ENCODE measurements around the gene CERS6. TPM values are rescaled to one million over a fixed set of nuclear protein-coding genes. Genes with fewer than 3 reads are reported as not detected.

CERS6 gene
- total RNA-seq, 1 donor from 2014 or later = 11.3 TPM

DNA sequence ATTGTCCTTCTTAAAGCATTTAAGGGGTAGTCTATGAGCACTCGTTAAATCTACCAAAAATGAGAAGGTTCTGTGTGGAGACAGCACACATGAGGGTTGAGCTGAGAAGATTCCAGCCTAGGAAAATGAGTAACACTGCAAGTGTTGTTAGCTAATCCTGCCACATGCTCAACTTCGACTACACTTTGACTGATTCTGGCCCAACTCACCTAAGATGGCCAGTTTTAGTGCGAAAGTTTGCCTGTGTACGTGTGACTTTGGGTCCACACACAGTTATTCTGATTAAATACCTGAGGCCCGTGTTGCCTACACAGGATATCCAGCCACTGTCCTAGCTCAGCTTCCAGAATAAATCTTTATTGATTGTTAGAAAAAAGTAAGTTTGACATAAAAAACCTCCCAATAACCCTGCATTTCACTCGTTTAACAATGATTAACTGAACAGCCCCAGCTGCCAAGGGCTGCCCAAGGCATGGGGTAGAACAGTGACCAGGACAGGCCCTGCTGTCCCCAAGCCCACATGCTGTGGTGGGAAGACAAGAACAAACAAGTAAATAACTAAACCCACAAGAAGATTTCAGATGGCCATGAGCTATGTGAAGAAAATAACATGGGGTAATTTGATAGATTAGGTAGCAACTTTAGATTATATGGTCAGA is 14.7 kb upstream of the CERS6 start:
- ATAC-seq (peak; percentile 83), DNase-seq (ENCODE audit: low spot score) (peak; percentile 52)

DNA sequence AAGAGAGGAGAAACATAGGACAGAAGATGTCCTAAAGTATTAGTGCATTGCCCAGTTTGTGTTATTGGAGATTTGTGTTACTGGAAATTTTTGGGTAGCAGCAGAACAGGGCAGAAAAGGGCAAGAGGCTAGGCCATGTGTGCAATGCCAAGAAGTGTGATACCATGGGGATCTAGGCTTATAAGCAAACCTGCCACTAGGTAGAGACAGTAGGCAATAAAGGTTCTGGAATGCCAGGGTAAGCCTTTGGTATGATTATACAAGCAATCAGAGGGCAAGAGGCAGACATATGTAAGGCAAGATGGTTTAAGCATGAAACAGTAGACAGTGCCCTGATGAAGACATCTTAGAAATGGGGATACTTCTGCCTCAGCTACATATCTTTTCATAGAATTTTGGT is 12.3 kb upstream of the CERS6 start:
- DNase-seq (ENCODE audit: low spot score) = no peak
- ATAC-seq = peak; percentile 66

DNA sequence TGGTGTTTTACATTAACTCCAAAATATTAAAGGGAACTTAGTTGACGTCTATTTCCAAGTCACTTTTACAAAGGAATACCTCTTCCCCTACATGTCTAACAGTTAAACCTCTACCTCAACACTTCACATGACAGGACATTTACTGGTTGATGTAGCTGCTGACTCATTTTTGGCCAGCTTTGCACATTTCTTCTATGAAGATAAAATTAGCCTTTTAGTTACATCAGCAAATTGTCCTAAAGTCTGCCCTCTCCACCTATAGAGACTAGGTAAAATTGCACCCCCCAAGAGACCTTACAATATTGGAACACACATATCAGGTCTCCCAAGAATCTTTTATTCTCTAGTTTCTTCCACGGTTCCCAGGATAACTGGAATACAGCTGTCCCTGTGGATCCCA is 10.1 kb upstream of the CERS6 start:
- no peak for DNase-seq (ENCODE audit: low spot score)
- ATAC-seq = no peak

DNA sequence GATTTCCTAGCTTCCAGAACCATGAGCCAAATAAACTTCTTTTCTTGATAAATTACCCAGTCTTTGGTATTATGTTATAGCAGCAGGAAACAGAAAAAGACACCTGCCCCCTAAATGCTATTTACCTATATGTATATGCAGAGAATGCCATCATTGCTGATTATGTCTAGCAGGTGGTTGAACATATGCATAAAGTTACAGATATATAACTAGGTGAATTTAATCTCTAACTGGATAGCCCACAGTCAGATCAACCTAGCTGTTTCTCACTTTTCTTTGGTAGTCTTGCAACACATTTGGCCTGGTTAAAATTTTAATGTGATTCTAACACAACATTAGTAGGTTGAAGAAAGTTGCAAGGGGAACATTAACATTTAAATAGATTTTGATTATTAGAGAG is 7.1 kb upstream of the CERS6 start:
- DNase-seq (ENCODE audit: low spot score) (no peak), ATAC-seq (no peak)

DNA sequence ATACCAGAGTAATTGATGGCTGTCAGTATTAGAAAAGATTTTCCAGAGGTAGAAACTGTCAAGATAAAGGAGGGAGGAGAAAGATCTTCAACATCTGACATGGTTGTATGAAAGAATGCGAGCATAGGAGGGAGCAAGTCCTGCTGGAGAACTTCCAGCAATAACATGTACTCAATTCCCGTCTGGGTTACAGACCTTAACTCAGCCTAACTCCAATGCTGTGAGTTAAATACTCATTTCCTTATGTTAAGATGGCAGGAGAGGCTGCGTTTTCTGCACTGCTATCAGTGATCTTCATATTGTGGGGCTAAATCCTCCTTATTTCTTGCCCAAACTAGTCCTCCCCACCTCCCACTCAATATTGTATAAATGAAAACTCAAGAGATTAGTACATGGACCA is 6.7 kb upstream of the CERS6 start:
- DNase-seq (ENCODE audit: low spot score) (no peak), ATAC-seq (no peak)

DNA sequence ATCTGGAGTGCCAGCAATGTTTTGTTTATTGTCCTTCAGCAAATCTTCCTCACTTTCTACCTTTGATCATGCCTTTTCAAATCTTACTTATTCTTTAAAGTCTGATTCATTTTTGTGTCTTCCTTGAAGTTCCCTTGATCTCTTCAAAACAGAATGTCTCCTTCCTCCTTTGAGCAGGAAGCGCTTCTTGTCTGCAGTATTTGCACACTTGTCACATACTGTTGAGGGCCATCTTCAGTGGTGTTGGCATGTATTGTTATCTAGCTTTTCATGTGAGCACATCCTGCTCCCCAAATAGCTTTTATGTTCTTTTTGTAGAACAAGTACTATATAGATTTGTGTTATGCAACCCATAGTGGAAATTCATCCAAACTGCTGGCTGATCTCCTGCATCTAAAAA is 5.9 kb upstream of the CERS6 start:
- no peak for ATAC-seq
- DNase-seq (ENCODE audit: low spot score) = no peak

DNA sequence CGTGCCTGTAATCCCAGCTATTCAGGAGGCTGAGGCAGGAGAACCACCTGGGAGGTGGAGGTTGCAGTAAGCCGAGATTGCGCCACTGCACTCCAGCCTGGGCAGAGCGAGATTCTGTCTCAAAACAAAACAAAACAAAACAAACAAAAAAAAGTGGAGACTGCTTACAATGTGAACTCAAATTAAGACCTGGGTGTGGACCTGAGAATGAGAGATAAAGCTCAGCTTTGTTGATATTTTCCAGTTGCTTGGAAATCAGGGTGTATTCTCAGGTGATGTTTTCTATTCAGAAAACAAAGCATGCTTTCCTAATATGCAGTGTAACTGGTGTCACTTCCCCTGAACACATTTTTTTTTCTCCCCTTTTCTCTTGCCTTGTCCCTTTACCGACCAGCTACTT is 5.3 kb upstream of the CERS6 start:
- no peak for DNase-seq (ENCODE audit: low spot score)
- ATAC-seq = no peak

DNA sequence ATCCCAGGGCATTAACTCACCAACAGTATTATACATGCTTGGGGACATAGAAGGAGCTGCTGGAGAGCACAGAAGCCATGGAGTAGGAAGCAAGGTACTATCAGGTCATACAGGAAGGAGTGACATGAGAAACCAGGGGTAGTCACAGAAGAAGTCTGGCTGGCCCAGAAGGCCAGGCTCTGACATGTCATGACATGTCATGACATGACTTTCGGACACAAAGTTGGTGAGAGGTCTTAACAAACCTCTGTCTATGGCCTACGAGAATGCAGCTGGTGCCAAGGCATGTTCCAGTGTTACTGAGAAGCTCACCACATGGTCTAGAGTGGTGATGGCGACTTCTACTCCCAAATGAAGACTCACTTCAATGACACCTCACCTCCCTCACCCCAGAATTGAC is 3.3 kb upstream of the CERS6 start:
- ATAC-seq (no peak), DNase-seq (ENCODE audit: low spot score) (no peak)

DNA sequence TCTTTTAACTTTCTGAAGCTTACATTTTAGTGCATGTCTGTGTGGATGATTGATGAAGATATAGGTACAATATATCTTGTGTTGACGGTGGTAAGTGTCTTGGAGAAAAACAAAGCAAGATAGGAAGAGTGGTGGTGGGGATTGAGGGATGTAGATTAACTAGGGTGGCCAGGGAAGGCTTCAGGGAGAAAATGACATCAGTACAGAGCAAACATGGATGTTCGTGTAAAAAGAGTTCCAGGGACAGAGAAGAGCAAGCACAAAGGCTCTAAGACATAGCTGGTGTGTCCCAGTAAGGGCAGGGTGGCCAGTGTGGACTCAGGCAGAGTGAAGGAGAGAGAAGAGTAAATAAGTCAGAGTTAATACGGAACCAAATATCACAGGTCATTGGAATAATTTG is 2.7 kb upstream of the CERS6 start:
- ATAC-seq (no peak), DNase-seq (ENCODE audit: low spot score) (no peak)

DNA sequence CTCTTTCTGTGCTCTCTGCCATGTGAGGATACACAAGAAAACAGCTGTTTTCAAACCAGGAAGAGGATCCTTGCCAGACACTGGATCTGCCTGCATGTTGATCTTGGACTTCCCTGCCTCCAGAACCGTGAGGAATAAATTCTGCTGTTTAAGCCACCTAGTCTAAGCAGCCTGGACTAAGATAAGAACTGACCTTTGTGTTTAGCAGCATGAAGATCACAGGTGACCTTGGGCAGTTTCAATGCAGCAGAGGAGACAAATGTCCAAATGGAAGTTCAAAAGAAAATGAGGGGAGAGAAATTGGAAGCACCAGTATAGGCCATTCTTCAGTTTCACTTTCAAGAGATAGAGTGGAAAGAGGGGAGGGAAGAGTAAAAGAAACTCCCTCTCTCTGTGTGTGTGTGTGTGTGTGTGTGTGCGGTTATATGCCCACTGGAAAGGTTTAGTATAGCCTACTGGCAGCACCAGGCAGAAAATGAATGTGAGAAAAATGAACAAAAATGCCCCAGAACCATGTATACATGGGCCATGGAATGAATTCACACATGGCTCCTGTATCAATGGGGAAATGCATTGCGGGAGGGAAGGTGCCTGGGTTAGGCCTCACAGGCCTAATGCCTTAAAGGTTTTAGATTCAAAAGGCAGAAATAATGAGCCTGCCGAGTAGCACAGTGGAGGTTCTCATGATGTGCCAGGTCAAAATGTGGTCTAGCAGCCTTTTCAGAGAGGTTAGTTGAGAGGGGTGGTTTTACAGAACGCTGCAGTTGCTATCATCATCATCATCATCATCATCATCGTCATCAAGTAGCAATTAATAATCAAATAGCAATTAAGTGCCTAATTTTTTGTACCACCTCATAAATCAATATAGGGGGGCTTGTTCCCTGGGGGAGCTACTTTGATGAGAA is 1.1 kb upstream of the CERS6 start:
- no peak for DNase-seq (ENCODE audit: low spot score)
- ATAC-seq = no peak

DNA sequence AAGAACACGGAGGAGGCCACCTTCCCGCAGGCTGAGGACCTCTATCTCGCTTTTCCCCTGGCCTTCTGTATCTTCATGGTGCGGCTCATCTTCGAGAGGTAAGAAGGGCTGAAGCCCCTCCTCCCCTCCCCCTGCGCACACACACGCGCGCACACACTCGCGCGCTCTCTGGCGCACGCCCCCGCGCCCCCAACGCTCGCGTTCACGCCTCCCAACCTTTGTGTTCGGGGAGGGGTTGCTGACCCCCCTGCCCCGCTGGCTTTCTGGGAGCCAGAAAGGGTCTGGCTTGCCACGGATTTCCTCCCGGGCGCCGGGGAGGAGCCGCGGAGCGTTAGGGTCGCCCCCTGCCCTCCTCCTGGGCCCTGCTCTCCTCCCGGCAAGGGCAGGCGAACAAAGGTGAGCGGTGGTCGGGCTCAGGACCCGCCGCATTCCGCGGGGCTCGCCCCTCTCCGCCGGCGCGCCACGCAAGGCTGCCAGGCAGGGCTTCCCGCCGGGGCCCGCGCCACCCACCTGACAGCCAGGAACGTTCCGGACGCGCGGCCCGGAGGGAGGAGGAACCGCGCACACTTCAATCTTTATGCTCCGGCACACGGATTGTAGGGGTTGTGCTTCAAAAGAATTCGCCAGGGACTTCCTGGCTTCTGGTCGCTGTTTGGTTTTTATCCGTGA is 583 bp downstream of the CERS6 start:
- ATAC-seq (peak; percentile 69), DNase-seq (ENCODE audit: low spot score) (peak; percentile 65)

DNA sequence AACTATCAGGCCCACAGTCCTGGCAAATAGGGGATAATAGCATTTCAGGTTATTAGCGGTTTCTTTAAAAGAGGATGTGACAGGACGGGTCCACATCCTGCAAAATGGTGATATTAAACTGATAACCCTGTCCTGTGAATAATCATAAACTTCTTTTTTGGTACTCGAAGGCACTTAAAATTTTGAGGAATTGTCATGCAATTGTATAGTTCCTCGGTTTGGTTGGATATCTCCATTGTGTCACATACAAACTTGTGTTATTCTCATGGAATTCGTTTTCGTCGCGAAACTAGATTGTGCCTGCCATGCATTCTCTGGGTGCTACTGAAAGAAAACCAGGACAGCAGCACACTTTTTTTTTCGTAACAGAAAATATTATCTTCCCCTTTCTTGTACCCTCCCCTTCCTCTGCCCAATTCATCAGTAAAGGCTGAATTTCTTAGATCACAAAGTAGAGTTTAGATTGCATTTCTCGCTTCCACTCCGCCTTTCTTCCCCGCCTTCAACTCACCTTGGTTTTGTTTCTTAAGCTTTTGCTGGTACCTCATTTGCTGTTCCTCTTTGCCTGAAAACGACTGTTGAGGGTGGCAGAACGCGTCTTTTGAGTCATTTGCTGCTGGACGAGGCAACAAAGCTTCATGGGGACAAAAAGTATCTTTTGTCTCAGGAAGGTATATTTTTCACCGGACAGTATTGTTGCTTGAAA is 1.3 kb downstream of the CERS6 start:
- DNase-seq (ENCODE audit: low spot score) = no peak
- ATAC-seq = no peak

DNA sequence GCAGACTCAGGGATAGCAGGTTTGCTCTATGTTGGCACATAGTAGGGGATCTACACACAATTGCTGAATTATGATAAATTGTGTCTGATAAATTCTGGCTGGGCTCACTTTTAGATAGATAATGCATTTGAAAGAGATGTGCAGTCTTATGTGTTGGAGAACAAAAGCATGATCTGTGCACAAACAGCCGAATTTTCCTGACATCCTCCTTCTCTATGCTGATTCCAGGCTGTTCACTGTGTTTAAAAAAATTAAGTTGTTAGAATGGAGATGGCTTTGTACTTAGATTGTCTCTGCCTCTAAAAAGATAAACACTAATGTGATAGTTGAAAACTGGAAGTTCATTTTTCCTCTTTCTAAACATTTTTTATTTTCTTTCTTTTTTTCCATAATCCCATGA is 2.1 kb downstream of the CERS6 start:
- DNase-seq (ENCODE audit: low spot score) = no peak
- ATAC-seq = no peak

DNA sequence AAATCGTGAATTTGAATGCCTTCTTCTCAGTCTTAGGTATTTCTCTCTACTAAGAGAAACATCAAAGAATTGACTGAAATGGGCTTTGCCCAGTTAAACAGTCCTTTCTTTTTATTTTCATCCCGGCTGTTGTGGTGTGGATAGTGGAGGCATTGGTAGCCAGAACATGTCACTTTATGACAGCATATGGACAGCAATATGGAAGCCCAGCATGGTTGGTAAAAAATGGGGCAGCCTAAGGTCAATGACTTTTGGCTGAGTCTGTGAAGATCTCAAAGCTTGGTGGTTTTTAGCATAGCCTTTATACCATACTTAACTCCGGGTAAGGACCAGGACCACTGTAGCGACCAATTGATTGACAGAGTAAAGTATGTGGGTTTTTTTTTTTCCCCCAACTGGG is 3.2 kb downstream of the CERS6 start:
- DNase-seq (ENCODE audit: low spot score) (no peak), ATAC-seq (no peak)

DNA sequence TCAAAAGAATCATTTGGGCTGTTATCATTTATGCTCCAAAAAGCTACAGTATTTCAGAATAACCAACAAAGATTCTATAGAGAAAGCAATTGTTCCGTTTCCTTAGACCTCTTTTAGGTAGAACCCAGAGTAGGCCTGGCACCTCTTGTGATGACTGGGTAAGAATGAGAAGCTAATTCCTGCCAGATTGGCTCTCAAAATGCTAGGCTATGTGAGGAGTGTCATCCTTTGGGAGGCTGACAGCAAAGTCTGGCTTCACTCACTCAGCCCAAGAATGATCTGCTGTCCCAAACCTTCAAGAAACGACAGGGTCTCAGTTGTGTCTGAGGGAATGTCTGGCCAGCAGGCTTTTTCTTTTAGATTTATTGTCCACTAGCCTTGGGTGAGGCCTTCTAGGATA is 4.5 kb downstream of the CERS6 start:
- ATAC-seq (no peak), DNase-seq (ENCODE audit: low spot score) (no peak)

DNA sequence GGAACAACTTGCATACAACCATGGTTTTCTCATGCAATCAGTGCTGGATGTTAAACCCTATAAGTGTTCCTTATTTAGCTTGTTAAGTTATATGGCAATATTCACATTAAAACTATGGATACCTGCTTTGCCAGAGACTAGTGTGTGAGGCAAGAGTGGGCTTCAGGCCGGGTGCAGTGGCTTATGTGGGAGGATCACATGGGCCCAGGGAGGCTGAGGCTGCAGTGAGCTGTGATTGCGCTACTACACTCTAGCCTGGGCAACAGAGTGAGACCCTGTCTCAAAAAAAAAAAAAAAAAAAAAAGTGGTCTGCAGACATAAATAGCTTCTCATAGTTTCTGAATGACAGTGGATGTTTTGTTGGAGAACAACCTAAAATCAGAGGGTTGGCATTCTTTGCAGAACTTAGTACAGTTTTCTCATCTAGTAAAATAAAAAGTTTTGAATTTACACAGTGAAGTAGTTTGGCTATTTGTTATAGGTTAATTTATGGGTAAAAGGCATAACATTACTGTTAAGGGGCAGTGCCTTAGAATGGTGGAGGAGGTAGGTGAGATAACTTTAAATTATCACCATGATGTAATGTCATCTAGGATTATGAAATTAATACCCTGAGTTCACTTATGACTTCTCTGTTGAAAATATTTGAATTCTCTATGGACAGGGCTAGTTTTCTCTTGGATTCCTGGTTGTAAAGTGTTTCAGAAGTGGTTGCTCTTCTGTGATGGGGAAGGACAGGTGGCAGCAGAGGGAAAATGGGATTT is 5.3 kb downstream of the CERS6 start:
- no peak for ATAC-seq
- DNase-seq (ENCODE audit: low spot score) = no peak

DNA sequence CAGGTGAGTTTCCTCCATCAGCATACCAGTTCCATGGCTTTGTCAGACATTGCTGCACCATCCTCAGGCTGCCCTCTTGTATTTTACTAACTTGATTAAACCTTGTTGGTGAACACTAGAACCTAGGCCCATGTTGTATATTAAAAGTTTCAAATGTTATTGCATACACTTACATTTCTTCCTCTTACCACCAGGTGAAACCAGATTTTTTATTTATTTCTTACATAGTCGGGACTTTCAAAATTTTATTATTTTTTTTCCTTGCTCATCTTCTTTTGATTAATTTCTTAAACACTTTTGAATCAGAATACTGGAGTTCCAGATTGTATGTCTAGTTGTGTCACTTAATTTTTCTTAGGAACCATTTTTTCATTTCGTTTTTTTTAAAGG is 5.9 kb downstream of the CERS6 start:
- no peak for ATAC-seq
- no peak for DNase-seq (ENCODE audit: low spot score)

DNA sequence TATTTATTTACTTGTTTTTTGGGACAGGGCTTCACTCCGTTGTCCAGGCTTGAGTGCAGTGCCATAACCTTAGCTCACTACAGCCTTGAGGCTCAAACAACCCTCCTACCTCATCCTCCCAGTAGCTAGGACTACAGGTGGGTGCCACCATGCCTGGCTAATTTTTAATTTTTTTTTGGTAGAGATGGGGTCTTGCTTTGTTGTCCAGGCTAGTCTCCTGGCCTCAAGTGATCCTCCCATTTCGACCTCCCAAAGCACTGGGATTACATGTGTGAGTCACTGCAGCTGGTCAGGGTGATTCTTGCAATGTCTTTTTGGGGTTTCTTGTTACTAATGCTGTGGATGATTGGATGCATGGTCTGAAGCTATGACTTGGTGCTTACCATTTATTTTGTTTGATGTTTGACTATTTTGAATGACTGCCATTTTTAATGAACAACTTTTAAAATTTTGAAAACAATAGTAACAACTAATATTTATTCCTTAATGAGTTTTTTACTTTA is 6.5 kb downstream of the CERS6 start:
- DNase-seq (ENCODE audit: low spot score) (no peak), ATAC-seq (no peak)

DNA sequence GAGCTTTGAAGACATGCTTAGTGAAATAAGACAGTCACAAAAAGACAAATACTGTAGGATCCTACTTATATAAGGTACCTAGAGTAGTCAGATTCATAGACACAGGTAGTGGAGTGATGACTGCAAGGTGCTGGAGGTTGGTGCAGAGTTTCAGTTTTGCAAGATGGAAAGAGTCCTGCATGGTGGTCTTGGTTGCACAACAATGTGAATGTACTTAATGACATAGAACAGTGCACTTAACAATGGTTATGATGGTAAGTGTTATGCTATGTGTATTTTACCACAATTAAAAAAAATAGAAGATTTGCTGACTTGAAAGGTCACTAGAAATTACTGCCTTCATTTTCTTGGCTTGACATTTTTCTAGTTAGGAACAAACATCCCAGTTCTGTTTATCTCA is 9.5 kb downstream of the CERS6 start:
- DNase-seq (ENCODE audit: low spot score) (no peak), ATAC-seq (no peak)

DNA sequence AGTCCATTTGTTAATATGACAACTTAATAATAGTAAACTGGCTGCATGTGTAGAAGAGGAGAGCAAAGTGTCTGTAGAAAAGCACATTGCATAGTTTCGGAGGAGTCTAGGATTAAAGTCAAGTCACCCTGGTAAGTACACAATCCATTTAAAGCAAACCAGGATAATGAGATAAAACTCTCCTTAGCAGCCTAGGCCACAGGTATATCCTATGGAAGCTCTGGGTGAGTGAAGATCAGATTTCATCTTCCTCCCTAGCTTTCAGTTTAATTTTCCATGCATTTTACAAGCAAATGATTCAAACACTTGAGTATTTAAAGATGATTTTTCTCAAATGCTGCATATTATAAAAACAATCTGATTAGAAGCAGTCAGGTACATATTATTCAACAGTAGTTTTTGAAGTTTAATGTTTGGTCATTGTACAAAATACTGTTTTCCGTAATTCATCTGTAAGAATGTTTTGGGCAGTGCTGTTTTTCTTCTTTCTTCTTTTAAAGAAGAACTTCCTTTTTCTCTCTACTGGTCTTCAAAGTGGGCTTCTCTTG is 10.2 kb downstream of the CERS6 start:
- ATAC-seq (no peak), DNase-seq (ENCODE audit: low spot score) (no peak)
